T follicular helper cell (primary cell): ENCODE measurements around the gene DESI2.
A peak's percentile ranks its signal among the peaks of the same experiment; 100 is the strongest.

ENCODE experiments used
- DNase-seq: peaks from one replicate; pipeline ENCODE4 v3.0.0-alpha.2; 2020; ENCODE audit warnings: low read depth
- total RNA-seq, 2 experiments: gene quantifications; one replicate each; lab custom pipeline; 2026; lab: John Stamatoyannopoulos, UW

Gene DESI2
- total RNA-seq, result 64.4 to 88.2 reads per million in 2 experiments

DNA sequence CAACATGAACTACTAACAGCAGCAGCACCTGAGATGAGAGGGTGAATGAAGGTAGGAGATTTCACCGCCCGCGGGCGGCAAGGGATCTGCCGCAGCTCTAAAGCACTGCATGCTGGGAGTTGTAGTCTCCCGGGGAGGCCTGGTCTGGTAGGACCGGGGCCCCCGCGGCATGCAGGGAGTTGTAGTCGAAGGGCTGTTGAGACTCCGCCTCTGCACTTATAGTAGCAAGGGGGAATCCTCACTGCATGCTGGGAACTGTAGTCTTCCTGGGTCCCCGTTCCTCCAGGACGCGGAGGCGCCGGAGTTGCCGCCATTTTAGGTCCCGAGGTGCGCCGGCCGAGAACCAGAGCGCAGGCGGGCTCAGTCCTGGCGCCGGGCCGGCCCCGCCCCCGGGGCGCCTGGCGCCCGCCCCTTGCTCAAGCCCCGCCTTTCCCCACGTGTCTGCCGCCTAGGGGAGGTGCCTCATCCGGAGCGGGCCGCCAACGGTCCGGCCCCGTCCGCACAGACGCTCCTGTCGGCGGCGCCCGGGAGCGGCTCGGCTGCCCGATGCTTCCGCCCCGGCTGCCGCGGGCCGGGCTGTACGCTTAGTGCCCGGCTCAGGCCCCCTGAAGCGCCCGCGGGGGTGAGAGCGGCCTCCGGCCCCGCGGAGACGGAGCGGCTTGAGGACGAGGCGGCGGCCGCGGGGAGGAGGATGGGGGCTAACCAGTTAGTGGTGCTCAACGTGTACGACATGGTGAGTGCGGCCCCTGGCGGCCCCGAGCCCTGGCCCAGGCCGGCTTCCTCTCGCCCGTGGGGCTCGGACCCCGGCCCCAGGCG lies at the start of gene DESI2:
Gene DESI2, plus strand, starts transcription at position 504 of the 816 bp plus-strand sequence. Its CDS starts 188 bp downstream, at position 692.
- peak; percentile 98 for DNase-seq

- DNase-seq, result no peak
Observed at GRCh38 chr1:244603498-244603897, 49.4 kb upstream of the DESI2 start.

DNA sequence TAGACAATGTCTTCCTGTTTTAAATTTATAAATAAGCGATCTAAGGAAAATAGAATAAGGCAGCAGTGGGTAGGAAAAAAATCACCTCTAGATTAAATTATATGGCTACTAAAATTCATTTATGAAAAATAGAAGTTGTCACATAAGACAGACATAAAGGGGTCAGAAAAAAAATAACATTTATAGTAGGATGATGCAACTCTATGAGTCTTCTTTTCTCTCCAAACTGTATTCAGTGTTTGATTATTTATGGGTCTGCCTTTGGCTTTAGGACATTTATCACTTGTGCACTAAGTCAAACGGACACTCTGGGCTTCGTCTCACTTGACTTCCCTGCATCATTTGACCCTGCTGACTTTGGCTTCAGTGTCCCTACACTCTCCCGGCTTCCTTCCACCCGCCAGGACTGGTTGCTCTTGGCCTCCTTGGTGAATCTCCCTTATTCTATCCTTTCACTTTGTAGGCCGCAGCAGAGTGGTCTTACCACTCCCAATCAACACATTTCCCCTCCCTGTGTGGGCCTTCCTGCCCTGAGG lies 47.0 kb upstream of the DESI2 start:
- DNase-seq, result no peak

DNA sequence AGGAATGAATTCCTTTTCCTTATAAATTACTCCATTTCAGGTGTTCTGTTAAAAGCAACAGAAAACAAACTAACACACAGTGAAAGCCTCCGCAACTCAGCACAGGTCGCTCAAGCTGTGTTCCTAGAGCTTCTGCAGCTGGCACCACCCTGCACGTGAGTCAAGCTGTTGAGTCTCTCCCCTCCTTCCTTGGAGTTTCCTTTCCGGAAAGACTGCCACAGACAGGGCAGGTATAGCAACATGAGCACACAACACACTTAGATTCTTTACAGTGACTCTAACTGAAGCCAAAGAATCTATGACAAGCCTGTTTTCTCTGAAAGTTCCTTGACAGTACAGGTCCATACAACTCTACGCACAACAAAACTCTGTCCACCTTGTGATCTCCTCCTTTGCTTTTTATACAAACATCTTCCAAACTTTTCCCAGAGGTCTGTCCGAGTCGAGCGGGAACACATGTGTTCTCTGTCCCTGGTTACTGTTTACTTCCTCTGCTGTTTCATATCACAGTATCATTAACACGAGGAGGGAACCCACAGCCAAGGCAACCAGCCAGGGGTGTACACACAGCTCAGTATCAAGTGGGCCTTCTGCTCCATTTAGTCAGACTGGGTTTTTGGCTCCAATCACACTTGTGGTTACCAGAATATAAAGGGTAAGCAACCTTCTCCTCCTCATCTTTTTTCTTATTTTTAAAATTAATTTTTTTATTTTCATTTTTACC lies 38.7 kb upstream of the DESI2 start:
- no peak for DNase-seq

DNA sequence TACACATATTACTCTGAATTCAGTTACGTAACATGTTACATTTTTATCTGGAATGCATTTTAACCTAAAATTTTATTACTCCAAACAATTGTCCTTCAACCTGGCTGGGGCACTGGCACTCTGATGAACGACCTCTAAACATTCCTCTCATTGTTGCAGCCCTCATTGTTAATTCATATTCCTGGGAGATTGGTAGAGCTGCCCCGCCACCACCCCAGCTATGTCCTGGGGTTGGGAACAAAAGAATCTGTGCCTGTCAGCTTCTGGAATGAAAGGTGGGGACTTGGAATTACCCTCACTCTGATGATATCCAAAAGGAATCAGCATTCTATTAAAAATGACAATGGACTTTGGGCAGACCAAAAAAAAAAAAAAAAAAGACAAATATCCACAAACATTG lies 38.0 kb upstream of the DESI2 start:
- no peak for DNase-seq

GRCh38 chr1:244615301-244615700 lies 37.6 kb upstream of the DESI2 start:
- no peak for DNase-seq

GRCh38 chr1:244626709-244627108 lies 26.2 kb upstream of the DESI2 start:
- DNase-seq, result no peak

DNA sequence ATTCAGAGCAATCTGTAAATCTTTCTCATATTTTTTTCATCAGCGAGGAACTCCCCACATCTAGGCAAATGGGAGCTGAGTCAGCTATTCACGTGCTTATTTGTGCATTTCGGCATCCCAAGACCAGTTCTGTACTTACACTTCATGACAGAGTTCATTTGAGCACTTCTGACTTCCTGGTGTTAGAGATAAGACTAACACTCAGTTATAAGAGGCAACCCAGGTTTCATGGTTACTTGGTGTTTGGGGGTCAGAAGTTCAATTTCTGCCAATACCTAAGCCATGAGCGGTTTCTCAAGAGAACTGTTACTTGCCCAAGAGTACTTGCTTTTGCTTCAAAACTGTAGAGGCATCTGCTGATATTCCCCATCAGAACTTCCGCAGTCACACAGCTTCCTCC lies 24.1 kb upstream of the DESI2 start:
- no peak for DNase-seq

DNA sequence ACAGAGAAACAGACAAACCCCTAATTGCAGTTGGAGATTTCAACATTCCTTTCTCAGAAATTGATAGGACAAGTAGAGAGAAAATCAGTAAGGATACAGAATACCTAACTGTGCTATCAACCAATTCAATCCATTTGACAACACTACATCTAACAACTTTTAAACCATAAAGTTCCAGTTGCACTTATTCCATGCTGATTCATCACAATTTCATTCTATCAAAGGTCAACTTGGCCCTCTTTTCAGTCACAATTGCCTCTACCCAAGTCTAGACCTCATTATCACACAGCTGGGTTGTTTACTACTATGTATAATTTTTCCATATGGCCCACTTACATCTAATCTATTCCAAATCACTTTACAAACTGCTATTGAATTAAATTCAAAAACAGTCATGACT lies 19.8 kb upstream of the DESI2 start:
- DNase-seq, result no peak

GRCh38 chr1:244634546-244634945 lies 18.4 kb upstream of the DESI2 start:
- DNase-seq, result no peak

- no peak for DNase-seq
Observed at GRCh38 chr1:244636488-244637259, 16.3 kb upstream of the DESI2 start.

DNA sequence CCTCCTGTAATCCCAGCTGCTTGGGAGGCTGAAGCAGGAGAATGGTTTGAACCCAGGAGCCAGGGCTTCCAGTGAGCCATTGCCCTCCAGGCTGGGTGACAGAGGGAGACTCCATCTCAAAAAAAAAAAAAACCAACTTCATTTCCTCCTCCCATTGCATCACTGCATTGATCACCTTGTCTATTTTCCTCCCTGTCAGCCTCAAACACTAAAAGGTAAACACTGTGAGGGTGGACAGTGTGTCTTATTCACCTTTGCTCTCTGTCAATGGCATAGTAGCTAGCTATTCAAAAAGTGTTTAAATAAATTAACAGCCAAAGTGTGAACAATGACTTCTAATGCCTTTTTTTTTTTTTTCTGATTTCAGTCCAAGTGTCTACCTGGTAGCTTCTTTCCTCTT lies 13.4 kb upstream of the DESI2 start:
- no peak for DNase-seq

DNA sequence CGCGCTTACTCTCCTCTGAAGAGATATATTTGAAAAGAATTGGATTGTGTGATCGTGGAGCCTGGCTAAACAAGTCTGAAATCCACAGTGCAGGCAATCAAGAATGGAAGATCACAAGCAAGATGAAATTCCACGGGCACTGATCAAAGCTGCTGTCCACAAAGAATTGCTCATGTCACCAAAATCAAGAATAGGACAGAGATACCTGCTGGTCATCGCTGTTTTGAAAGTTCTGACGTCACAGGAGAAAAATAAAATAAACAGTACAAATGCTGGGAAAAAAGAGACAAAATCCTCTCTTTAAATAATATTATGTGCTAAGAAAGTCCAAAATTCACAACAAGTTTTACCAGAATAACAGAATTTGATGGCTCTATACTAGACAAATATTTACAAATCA lies 12.0 kb upstream of the DESI2 start:
- DNase-seq, result no peak

- no peak for DNase-seq
Observed at GRCh38 chr1:244642526-244642925, 10.4 kb upstream of the DESI2 start.

- DNase-seq, result no peak
Observed at GRCh38 chr1:244642988-244643387, 9.9 kb upstream of the DESI2 start.

DNA sequence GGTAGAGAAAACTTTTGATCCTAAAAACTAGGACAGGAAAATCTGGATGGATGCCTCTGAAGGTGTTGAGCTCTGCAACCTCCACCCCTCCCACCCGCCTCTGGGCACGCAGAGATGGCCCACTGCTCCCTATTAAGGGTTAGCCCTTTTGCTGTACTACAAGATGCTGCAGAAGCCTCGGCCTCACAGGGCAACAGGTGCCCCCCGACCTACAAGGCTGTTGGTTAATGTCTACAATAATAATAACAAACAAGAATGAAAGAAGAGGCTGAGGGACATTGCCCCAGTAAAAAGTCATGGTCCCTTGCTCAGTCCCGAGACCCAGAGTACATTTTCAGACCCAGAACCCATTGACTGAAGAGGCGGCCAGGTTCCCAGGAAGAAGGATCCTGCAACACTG lies 7.5 kb upstream of the DESI2 start:
- no peak for DNase-seq

DNA sequence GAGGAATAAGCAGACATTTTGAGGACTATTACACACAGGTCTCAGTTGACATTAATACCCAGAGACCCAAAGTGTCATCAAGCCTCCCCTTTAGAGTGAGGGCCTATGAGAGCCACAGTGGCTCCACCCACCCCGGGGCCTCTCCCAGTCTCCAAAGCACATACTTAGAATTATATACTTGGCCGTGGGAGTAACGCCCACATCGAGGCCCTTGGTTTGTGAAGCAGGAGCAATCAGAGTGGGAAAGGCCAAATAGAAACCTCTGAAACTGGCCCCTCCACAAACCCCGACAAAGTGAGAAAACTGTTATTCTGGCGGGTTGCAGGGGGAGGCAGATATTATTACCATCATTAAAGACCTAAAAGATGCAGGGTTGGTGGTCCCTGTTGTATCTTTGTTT lies 7.0 kb upstream of the DESI2 start:
- DNase-seq, result no peak

DNA sequence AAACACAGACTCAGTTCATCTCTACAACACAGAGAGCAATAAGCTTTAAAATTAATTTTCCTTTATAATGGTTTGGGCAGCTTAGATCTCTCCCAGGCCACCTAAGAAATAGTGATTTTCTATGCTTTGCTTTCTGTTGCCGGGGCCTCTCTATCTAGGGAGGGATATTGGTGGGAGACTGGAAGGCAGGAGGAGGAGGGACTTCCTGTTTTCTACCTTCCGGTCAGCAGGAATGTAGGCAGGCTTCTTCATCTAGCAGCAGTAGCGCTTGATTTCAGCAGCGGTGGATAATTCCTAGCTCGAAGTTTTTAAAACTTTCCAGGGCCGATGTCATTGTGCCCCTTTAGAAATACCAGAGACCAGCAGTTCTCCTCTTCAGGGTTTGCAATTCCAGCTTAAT lies 5.1 kb upstream of the DESI2 start:
- no peak for DNase-seq

- DNase-seq, result no peak
Observed at GRCh38 chr1:244651956-244652622, 837 bp upstream of the DESI2 start.

DNA sequence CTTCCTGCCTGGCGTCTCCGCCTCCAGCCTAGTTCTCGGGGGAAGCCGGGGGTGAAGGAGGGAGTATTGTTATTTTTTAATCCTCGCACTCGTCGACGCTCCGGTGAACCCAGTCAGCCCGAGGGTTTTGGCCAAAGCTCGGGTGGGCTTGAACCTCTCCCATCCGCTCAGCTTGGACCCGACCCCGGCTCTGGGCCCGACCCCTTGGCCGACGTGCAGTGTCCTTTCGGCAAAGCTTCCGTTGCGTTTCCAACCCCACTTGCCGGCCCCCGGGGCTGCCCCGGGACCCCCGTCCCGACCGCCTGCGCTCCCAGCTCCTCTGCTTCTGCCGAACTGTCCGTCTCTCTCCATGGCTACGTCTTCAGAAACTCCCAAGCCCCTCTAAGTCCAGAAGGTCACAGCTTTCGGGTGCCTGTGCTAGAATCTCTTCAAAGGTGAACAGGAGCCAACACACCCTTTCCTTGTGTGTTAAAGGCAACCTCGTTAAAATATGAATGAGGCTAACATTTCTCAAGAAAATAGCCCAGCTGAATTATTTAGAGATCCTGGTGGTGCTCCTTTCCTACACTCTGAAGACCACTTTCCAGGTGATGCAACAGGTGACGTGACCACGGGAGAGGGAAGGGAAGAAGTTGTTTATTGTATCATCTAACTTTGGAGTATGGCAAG lies 647 bp downstream of the DESI2 start:
- DNase-seq, result no peak
